GM19351 (cell line): ENCODE results near the gene PALM.

Experiments
- ATAC-seq: cut with Tn5 transposase; IDR thresholded peaks from one replicate; pipeline ENCODE4 v1.9.1; 2021; ENCODE audit warnings: mild to moderate bottlenecking, moderate library complexity; ENCODE audit not compliant: unreplicated experiment

The PALM gene

DNA sequence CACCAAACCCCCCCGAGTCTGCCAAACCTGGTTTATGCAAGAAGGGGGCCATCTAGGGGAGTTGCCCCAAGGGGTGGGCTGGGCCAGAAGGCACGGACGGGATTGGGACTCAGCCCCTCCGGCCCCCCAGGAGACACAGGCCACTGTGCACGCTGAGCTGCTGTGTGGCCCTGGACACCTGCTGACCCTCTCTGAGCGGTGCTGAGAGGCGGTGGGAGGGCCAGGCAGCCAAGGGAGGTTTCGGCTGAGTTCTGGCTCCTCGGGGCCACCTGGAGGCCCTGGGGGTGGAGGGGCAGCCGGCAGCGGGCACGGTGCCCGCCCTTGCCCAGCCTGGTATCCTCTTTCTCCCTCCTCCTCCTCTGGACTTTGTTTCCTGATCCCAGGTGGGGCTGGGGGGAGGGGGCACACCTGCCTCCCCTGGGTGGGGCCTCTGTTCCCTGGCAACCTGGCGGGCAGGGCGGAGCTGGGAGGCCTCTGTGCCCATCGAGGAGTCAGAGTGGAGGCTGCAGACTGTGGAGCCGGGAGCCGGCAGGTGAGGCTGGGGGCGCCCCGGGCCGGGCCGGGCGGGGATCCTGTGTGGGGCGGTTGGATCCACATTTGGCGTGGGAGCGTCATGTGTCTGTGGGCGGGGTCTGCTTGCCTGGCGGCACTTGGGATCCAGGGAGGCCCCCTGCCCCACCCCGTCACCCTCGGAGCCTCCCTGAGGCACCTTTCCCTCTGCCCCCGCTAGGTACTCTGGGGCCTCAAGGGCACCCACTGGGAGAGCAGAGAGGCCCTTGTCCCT lies 42.1 kb downstream of the PALM start, which contains the start of gene MISP:
Gene MISP, plus strand, starts transcription at position 473 of the 784 bp plus-strand sequence. CDS start 5,835 bp downstream, outside the sequence.
- ATAC-seq = no peak

DNA sequence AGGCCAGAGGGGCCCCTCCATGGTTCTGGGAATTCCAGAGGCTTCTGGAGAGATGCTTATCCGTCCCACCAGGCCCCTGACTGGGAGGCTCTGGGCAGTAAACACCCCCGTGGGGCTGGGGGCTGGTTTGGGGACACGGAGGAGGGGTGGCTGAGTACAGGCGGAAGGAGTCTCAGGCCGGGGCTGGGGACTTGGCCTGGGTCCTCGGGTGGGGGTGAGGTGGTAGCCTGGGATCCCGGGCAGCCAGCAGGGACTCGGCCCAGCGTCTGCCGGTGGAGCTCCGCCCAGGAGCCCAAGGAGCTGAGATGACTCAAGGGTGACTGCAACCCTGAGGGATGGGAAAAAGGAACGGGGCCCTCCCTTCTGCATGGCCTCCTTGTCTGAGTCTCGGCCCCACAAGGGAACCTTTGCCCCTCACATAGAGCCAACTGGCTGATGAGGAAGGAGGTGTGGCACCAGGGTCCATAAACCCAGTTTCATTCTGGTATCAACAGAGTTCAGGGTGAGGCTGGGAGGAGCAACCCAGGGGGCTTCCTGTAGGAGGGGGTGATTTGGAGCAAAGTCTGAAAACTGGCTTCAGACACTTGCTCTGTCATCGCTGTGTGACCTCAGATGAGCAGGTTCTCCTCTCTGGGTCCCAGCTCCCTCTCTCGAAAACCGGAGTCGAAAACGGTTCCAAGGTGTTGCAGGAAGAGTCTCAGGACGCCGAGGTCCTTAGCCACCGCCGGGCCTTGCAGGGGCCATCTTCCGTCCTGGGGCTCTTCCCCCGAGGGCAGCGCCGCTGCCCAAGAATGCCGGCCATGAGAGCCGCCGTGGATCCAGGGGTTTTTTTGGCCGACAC lies 43.0 kb downstream of the PALM start:
- ATAC-seq = no peak

DNA sequence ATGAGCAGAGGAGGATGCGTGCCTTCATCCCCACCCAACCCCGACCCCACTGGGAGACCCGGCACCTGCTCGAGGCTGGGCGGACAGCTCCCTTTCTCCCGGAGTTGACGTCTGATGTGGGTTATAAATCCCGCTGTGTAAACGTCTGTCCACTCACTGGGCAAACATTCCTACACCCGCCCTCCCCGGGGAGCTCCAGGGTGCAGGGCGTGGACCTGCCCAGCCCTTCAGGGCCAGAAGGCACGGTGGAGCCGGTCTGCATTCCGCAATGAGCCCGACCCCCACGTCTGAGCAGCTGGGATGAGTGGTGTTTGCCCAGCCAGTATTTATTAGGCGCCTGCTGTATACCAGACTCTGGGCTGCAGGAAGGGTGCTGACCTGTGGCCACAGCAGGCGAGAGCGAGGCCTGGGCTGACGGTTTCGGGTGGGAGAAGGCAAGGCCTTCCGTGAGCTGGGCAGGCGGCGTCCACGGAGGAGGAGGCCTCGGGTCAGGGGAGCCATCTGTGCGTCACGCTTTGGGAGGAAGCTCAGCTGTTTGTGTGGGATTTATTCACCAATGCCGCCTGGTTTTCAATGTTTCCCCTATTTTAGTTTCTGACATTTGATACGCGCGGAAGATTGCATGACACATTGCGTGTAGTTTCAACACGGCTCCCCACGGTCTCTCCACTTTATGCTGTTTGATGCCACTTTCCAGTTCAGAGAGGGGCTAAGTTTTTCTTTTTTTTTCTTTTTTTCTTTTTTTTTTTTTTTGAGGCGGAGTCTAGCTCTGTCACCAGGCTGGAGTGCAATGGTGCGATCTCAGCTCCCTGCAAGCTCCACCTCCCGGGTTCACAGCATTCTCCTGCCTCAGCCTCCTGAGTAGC lies 44.1 kb downstream of the PALM start:
- no peak for ATAC-seq

DNA sequence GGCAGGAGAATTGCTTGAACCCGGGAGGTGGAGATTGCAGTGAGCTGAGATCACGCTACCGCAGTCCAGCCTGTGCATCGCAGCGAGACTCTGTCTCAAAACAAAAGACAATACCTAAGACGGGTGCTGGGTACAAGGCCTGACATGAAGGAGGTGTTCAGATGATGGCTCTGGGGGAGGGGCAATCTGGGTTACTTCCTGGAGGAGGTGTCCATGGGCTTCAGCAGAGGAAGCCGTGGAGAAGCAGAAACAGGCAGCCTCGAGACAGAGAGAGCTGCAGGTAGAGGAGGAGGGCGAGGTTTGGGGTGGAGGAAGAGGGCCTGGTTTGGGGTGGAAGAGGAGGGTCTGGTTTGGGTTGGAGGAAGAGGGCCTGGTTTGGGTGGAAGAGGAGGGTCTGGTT lies 45.8 kb downstream of the PALM start:
- no peak for ATAC-seq

DNA sequence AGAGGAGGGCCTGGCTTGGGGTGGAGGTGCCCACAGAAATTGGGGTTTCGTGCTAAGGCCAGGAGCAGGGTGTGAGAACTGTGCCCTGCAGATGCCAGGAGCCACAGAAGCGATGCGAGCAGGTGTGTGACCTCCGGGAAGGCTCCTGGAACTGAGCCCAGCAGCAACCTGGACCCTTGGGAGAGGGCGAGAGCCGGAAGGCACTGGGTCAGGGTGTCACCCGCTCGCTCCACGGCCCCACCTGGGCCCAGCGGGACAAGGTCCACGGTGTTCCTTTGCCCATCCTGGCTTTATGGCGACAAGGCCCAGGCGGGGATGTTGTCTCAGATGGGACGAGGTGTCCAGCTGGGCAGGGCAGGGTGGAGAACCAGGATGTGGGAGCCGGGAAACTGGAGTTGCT lies 46.3 kb downstream of the PALM start:
- no peak for ATAC-seq

DNA sequence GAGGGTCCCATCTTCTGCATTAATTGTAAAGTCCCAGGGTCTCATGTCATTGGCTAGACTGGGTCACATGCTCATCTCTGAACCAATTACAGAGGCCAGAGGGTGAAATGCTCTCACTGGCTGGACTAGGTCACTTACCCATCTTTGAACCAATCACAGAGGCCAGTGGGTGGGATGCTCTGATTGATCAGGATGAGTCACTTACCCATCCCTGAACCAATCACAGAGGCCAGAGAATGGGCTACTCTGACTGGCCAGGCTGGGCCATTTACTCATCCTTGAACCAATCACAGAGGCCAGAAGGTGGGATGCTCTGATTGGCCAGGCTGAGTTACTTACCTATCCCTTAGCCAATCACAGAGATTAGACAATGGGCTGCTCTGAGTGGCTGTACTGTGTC lies 47.5 kb downstream of the PALM start:
- ATAC-seq = no peak

DNA sequence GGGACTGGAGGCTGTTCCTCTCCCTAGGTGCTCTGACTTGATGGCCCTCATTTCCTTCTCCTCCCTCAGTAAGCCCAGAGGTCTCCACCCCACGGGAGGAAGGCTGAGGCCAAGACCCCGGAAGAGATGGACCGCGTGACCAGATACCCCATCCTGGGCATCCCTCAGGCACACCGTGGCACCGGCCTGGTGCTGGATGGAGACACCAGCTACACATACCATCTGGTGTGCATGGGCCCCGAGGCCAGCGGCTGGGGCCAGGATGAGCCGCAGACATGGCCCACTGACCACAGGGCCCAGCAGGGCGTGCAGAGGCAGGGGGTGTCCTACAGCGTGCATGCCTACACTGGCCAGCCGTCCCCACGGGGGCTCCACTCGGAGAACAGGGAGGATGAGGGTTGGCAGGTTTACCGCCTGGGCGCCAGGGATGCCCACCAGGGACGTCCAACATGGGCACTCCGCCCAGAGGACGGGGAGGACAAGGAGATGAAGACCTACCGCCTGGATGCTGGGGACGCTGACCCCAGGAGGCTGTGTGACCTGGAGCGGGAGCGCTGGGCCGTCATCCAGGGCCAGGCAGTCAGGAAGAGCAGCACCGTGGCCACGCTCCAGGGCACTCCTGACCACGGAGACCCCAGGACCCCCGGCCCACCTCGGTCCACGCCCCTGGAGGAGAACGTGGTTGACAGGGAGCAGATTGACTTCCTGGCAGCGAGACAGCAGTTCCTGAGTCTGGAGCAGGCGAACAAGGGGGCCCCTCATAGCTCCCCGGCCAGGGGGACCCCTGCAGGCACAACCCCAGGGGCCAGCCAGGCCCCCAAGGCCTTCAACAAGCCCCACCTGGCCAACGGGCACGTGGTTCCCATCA lies 48.3 kb downstream of the PALM start:
- no peak for ATAC-seq

DNA sequence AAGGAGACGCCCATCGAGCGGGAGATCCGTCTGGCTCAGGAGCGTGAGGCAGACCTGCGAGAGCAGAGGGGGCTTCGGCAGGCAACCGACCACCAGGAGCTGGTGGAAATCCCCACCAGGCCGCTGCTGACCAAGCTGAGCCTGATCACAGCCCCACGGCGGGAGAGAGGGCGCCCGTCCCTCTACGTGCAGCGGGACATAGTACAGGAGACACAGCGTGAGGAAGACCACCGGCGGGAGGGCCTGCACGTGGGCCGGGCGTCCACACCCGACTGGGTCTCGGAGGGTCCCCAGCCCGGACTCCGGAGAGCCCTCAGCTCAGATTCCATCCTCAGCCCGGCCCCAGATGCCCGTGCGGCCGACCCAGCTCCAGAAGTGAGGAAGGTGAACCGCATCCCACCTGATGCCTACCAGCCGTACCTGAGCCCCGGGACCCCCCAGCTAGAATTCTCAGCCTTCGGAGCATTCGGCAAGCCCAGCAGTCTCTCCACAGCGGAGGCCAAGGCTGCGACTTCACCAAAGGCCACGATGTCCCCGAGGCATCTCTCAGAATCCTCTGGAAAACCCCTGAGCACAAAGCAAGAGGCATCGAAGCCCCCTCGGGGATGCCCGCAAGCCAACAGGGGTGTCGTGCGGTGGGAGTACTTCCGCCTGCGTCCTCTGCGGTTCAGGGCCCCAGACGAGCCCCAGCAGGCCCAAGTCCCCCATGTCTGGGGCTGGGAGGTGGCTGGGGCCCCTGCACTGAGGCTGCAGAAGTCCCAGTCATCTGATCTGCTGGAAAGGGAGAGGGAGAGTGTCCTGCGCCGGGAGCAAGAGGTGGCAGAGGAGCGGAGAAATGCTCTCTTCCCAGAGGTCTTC lies 49.3 kb downstream of the PALM start:
- ATAC-seq = no peak

DNA sequence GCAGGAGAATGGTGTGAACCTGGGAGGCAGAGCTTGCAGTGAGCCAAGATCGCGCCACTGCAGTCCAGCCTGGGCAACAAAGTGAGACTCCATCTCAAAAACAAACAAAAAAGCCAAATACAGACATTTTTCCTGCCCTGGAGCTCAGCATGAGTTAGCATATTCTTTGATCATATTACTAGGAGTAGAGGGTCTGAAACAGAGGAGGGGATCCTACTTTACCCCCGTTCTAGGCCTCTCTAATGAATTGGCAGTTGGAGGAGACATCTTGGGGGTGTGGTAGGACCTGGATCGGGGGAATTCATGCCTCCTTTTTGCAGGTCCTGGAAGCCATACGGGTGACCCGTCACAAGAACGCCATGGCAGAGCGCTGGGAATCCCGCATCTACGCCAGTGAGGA lies 54.4 kb downstream of the PALM start:
- ATAC-seq = no peak

DNA sequence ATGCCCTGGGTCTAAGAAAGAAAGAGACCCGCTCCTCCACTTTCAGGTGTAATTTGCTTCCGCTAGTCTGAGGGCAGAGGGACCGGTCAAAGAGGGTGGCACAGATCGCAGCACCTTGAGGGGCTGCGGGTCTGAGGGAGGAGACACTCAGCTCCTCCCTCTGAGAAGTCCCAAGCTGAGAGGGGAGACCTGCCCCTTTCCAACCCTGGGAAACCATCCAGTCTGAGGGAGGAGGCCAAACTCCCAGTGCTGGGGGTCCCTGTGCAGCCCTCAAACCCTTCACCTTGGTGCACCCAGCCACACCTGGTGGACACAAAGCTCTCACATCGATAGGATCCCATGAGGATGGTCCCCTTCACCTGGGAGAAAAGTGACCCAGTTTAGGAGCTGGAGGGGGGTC lies 55.1 kb downstream of the PALM start:
- ATAC-seq = no peak

DNA sequence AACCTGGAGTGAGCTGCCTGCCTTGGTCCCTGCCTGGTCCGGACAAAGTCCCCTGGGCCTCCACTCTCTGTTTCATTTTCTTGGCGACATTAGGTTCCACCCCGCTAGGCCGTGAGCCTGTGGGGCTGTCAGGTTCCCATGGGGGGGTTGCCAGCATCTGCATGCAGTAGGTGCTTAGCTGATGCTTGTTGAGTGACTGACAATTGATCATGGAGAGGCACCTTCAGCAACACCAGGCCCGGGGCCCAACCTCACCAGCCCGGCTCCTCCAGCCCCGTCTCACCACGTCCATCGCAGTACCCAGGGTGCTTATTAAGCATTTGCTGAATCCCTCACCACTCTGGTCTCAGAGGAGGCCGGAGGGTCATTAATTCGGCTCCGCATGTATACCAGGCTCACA lies 55.6 kb downstream of the PALM start:
- ATAC-seq = no peak

DNA sequence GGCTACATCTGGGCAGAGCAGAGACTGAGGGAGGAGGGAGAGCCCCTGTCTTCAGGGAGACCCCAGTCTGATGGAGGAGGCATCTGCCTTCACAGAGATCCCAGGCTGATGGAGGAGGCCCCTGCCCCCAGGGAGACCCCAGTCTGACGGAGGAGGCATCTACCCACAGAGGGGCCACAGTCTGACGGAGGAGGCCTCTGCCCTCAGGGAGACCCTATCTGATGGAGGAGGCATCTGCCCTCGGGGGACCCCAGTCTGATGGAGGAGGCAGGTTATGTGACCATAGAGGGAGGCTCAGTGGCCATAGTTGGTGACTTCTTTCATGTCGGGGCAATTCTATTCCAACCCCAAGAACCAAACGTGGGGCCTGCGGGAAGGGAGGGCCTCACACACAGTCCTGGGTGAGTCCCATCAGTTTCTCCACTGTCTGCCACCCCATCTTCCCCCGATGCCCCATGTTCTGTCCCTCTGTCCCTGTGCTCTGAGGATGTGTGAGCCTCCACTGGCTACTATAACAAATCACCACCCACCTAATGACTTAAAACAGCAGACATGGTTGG lies 56.5 kb downstream of the PALM start:
- ATAC-seq = no peak

DNA sequence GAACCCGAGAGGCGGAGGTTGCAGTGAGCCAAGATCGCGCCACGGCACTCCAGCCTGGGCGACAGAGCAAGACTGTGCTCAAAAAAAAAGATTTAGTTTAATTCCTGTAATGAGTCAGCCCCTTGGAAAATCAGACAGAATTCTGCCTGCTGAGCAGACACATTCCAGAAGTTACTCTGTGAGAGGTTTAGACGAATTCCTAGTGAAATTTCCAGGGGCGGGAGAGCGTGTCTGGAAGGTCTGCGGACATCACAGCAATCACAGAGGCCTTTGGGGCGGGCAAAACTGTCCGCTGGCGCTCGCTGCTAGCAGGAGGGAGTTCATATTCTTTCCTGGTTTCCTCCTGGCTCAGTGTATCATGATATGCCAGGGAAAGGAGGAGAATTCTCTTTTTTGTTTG lies 59.7 kb downstream of the PALM start:
- ATAC-seq = no peak

DNA sequence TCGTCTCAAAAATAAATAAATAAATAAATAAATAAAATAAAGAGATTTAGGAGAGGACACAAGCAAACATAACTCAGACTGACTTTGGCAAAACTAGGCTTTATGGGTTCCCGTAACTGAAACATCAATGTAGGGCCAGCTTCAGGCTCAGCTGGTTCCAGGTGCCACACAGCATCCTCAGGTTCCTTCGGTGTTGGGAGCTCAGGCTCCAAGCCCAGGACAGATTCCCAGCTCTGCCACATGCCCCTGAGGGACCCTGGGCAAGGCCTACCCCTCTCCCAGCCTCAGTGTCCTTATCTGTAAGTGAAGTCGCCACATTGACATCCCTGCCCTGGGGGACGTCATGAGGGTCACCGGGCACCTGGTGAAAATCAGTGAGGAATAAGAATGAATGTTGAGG lies 60.9 kb downstream of the PALM start:
- ATAC-seq = no peak

DNA sequence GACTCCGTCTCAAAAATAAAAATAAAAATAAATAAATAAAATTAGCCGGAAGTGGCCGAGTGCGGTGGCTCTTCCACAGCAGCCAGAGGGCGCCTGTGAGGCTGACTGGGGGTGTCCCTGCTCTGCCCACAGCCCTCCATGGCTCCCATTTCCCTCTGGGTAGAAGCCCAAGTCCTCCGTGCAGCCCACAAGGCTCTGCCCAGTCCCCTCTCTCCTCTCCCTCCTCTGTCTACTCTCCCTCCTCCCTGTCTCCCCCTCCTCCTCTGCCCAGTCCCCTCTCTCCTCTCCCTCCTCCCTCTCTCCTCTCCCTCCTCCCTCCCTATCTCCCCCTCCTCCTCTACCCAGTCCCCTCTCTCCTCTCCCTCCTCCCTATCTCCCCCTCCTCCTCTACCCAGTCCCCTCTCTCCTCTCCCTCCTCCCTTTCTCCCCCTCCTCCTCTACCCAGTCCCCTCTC lies 62.6 kb downstream of the PALM start:
- no peak for ATAC-seq

DNA sequence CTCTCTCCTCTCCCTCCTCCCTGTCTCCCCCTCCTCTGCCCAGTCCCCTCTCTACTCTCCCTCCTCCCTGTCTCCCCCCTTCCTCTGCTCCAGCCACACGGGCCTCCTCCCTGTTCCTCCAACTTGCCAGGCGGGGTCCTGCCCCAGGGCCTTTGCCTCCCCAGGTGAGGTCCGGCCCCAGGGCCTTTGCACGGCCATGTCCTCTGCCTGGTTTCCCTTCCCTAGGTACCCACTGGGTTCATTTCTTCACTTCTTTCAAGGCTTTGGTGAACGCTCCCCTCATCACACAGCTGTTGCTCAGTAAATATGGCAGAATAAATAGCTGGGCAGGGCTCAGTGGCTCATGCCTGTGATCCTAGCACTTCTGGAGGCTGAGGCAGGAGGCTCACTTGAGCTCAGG lies 63.3 kb downstream of the PALM start:
- ATAC-seq = no peak

DNA sequence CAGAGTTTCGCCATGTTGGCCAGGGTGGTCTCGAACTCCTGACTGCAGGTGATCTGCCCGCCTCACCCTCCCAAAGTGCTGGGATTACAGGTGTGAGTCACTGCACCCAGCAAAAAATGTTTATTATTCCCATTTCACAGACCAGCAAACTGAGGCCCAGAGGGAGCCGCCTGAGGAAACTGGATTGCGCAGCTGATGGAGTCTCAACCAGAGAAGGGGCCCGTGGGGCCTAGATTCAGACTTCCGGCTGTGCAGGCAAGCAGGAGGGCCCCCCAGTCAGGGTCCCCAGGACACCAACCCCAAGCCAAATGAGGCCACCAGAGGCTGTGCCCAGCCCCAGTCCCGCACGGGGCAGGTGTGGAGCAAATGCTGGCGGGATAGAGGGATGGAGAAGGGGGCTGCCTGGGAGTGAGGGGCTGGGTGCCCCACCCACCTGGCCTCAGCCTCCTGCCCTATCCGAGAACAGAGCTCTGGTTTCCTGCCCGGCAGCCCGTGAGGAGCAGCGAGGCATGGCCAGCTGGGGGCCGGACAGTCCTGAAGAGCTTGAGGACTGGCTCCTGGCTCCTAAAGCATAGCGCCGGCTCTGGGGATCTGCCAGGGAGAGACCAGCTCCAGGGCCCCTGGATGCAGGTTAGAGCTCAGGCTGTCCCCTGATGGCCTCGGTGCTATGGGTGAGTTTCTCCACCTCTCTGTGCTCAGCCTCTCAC lies 64.1 kb downstream of the PALM start:
- ATAC-seq = no peak

DNA sequence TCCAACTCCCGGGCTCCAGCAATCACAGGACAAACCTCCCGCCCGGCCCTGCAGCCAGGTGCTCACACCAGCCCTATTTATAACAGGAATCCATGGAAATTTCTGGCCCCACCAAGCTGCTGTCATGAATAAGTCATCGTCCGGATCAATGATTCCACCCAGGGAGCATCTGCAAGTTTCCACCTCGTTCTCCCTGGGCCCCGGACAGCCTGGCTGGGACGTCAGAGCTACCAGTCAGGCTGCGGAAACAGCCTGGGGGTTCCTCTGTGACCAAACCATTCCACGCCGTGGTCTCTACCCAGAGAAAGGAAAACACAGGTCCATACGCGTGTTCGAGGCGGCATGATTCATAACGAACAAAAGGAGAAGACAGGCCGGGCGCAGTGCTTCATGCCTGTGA lies 67.8 kb downstream of the PALM start:
- ATAC-seq = no peak
